Testis (tissue), 2 donors: ENCODE results near the gene MESD.

Experiments
- CTCF ChIP-seq, 3 experiments: fragments of 450-650 bp in 2 of 3; fragments of 200-600 bp in 1 of 3; sonication (generic) in 1 of 3; IDR thresholded peaks; one replicate each; pipeline ENCODE4 v1.5.1; 2016 to 2019; ENCODE audit warnings: antibody characterized with exemption in 3 of 3, mild to moderate bottlenecking in 2 of 3, moderate library complexity in 1 of 3
- POLR2A ChIP-seq: fragments of 450-650 bp; IDR thresholded peaks from one replicate; pipeline ENCODE4 v1.6.1; 2017; ENCODE audit warnings: antibody characterized with exemption, mild to moderate bottlenecking, moderate library complexity

- no peak for TF ChIP-seq CTCF (IDR thresholded peaks at IDR 0.05)
- no peak for TF ChIP-seq POLR2A
Observed at GRCh38 chr15:80904998-80905397, 84.6 kb downstream of the MESD start.
